Measurements from ENCODE around the gene CDR2.
A peak's percentile ranks its signal among the peaks of the same experiment; 100 is the strongest.
"Not testable (repeated sequence)": the region's sequence is repeated elsewhere in the genome, so short reads cannot be mapped to it uniquely, and the experiment has no call there.

Gene CDR2

GRCh38 chr16:22301423-22301822 lies 73.0 kb downstream of the CDR2 start:
- DNase-seq: not testable (repeated sequence)

GRCh38 chr16:22300427-22301071 lies 73.9 kb downstream of the CDR2 start:
- DNase-seq: no peak

GRCh38 chr16:22299036-22299435 lies 75.4 kb downstream of the CDR2 start:
- DNase-seq: no peak

GRCh38 chr16:22297871-22298733 lies 76.3 kb downstream of the CDR2 start:
- peak in 1 of 2 experiments; percentile 73 for DNase-seq

- peak; percentile 64 to 94 for DNase-seq
Measured at GRCh38 chr16:22297114-22297870, 77.1 kb downstream of the CDR2 start, which contains the start of gene POLR3E. Gene POLR3E, plus strand, starts transcription at chr16:22297409. Its CDS starts 5,560 bp downstream, at chr16:22302969.

GRCh38 chr16:22296225-22297113 lies 78.0 kb downstream of the CDR2 start:
- DNase-seq: no peak

All from cerebellar nuclear complex (tissue), 1 donor.